GM12801 (cell line): ENCODE results near the gene HIVEP3.

ENCODE experiments used
- CTCF ChIP-seq: IDR thresholded peaks from one replicate; pipeline ENCODE4 v1.5.1; 2011; ENCODE audit warnings: control low read depth; ENCODE audit not compliant: insufficient read length; ENCODE audit errors: extremely low read depth

HIVEP3 gene

GRCh38 chr1:41738475-41738874, 180.2 kb downstream of the HIVEP3 start:
- TF ChIP-seq CTCF, result no peak

- no peak for TF ChIP-seq CTCF
Measured at GRCh38 chr1:41738006-41738405, 180.7 kb downstream of the HIVEP3 start.

- no peak for TF ChIP-seq CTCF
Measured at GRCh38 chr1:41735631-41736260, 183.0 kb downstream of the HIVEP3 start.

GRCh38 chr1:41735139-41735538, 183.6 kb downstream of the HIVEP3 start:
- TF ChIP-seq CTCF, result no peak

- no peak for TF ChIP-seq CTCF
Measured at GRCh38 chr1:41734201-41734970, 184.3 kb downstream of the HIVEP3 start.

GRCh38 chr1:41733725-41734124, 185.0 kb downstream of the HIVEP3 start:
- no peak for TF ChIP-seq CTCF

- no peak for TF ChIP-seq CTCF
Measured at GRCh38 chr1:41733021-41733420, 185.7 kb downstream of the HIVEP3 start.
